HG03460 (cell line): ENCODE data around the gene SLBP.
"Not testable (repeated sequence)": the region's sequence is repeated elsewhere in the genome, so short reads cannot be mapped to it uniquely, and the experiment has no call there.

ENCODE experiments used
- ATAC-seq: cut with Tn5 transposase; IDR thresholded peaks from one replicate; pipeline ENCODE4 v1.9.1; 2021; ENCODE audit not compliant: unreplicated experiment

The SLBP gene

DNA sequence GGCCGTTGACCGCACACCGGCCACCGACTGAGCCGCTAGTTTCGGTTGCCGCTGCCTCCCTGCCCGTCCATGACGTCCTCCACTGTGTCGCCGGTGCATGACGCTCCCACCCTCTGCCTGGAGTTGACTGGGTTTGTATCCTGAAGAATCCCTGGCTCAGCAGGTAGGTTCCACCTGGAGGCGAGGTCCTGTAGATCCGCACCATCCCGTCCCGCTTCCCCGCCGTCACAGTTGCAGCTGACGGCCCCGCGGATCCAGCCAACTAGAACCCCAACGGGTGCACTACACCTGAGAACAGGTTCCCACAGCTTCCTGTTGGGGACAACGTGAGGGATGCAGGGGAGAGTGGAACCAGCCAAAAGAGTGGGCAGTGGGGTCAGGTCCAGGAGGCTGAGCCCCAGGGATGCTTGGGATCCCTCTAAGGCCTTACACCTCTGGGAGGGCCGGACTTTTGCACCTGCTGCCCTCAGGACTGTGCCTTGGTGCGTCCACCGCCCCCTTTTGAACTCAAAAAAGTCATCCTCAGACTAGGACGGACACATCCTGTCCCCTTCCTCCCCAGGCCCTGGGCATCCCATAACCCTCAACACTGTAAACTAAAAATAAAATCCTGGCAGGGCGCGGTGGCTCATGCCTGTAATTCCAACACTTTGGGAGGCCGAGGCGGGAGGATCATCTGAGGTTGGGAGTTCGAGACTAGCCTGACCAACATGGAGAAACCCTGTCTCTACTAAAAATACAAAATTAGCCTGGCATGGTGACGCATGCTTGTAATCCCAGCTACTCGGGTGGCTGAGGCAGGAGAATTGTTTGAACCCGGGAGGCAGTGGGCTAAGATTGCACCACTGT lies 1.1 kb upstream of the SLBP start:
- ATAC-seq = peak; percentile 7

DNA sequence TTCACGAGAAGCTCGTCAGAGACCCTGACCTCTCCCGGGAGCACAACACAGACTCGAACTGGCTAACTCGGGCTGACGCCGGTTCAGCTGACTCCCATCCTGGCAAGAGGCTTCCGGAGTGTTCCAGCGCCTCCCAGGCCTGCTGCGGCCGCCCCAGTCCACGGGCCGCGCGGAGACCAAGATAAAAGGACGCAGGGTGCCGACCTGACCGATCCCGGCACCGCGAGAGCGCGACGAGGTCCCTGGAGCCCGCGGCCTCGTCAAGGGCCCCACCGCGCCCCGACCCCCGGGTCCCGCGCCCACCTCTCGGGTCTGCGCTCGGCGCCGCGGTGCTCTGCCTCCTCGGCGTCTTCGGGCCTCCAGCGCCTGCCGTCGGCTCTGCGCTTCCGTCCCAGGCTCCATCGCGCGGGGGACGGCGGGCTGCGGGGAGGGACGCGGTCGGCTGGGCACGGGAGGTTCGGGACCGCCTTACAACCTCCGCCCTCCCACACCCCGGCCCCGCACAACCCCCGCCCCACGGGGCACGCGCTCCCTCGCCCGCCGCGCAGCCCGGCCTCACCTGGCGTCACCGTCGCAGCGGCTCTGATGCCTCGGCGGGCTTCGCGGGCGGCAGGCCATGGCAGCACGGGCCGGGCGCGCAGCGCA lies 426 bp downstream of the SLBP start:
- ATAC-seq = peak; percentile 13

DNA sequence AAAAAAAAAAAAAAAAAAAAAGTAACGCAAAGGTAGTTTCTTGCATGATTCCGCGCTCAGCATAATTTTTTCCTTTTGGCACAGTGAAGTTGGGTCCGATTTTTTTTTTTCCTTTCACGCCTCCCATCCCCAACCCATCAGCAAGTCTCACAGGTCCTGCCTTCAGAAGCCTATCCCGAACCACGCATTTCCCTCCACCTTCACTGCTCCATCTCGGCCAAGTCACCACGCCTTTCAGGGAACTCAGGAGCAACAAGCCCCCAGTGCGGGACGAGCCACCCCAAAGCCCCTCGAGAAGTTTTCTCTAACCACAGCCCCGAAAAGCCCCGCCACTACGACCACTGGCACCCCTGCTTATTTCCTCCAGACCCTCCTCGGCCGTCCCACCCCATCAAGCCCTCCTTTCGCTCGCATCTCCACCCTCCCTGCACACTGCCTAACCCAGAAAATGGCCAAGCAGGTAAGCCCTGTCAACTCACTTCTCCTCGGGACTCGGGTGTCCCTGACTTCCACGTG lies 1.0 kb downstream of the SLBP start:
- no peak for ATAC-seq

DNA sequence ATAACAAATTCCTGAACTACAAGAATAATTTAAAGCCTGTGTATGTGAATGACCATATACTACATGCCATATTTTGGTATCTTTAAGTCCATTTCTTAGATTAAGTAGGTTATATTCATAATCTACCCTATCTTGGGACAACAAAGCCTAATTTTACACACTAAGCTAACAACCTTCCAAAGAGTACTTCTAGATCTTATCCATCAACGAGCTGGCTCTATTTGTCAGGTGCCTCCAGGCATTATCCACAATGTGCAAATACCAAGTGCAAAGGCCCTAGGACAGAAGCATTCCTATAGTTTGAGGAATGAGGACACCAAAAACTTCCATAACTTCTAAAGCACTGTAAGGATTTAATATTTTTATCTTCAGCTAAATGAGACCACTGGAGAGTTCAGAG lies 3.5 kb downstream of the SLBP start:
- ATAC-seq = no peak

DNA sequence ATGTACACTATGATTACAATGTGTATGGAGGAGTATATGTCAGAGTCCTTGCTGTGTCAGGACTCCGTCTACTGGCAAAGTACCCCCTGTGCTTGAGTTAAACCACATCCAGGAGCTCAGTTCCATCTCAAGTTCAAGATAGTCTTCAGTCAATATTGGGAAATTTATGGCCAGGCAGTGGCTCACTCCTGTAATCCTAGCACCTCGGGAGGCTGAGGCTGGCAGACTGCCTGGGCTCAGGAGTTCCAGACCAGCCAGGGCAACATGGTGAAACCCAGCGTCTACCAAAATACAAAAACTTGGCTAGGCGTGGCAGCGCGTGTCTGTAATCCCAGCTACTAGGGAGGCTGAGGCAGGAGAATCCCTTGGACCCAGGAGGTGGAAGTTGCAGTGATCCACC lies 5.8 kb downstream of the SLBP start:
- ATAC-seq = no peak

DNA sequence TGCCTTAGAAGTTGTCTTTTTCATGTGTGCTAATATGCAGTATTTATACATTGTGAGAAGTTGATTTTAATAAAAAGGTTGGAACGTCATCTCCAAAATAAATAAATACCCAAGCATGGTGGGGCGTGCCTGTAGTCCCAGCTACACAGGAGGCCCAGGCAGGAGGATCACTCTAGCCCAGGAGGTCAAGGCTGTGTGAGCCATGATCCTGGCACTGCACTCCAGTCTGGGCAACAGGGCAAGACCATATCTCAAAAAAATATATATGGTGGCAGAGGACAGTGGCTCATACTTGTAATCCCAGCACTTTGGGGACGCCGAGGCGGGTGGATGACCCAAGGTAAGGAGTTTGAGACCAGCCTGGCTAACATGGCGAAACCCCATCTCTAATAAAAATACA lies 6.4 kb downstream of the SLBP start:
- no peak for ATAC-seq

DNA sequence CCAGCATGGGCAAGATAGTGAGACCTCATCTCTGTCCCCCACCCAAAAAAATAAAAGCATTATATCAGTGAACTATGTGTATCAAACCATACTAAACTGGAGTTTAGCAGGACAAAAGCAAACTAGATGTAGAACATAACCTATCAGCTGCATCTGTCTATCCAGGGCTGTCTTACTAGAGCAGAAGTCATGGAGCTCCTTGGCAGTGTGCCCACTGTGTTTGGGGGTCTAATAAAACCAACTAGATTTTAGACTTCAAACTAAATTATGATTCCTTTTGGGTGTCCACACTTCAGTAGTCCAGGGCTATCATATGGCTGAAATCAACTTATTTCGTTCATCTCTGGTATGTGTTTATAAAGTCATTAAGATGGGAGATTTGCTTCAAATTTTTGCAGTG lies 8.3 kb downstream of the SLBP start:
- ATAC-seq = no peak

DNA sequence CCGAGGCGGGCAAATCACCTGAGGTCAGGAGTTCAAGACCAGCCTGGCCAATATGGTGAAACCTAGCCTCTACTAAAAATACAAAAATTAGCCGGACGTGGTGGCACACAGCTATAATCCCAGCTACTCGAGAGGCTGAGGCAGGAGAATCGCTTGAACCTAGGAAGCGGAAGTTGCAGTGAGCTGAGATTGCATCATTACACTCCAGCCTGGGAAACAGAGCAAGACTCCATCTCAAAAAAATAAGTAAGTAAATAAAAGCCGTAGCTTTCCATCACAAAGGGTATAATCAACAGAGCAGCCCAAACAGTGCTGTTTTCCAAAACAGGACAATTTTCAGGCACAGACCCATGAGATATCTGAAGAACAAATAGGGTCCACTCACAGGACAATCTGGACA lies 10.4 kb downstream of the SLBP start:
- ATAC-seq = not testable (repeated sequence)

DNA sequence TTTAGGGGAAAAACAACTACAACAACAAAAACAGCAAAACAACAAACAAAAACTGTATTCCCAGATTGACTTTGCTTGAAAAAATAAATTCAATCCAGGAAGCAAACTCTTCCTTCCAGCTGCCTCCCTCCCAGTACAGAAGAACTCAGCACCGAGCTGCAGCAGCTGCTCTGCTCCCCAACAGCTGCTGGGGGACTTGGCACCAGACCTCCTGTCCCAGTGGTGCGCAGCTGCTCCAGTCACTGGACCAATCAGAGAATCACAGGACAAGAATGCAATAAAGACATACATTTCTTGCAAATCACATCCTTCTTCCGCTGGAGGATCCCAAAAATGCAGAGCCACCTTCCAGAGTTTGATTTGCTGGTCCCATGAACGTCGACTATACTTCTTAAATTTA lies 16.2 kb downstream of the SLBP start:
- no peak for ATAC-seq

DNA sequence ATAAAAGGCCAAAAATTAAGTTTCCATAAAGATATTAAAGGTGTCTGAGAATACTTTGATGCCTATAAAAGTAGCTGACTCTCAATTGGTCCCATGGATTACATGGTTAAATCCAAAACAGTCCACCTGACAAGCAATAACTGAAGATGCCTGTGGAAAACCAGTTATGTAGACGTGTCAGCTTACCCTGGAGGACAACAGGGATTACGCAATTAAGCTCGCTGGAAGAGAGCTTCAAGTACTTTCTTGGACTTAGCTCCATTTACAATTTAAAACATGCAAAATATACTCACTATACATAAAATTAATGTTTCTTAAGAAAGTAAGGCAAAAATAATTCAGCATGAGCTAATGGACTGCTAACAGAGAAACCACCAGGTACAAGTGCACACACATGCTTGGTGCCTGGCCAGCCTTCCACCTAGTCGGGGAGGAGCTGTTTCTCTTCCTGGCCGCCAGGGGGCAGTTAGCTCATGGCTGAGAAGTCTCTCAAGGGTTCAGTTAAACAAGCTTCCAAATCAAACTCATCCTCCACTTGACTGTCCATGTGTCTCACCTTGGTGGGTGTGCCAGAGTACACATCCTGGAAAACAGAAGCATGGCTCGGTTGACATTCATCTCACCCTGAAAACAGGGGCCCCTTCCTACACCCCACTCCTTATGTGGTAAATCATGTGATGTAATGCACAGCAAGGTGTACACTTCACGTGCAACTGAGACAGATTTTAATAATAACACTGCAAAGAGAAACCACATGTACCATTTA lies 18.8 kb downstream of the SLBP start:
- ATAC-seq = no peak

DNA sequence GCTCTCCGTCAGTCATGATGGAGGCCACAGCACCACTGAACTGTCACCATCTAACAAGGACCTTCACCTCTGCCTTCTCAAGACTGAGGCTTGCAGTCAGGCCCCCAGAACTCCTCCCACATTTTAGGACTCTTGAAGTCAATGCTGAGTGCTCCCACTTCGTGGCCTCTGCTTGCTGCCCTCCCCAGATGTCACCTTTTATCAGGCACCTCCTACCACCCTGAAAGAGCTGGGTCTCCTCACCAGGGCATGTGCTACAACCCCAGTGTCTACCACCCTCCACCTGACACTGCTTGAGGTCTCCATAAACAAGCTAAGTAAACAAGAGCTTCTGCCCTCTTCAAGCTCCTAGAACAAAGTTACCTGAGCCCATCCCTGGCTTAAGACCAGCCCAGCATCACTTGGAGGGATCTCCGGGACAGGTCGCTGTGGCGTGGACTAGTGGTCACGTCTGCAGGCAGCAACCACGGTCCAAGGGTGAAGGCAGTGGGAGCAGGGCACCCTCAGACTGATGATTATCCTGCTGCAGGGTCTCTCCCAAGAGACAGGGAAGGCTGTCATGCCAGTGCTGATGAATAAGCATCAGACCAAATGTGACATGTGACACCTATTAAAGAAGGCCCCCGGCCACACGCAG lies 20.3 kb downstream of the SLBP start:
- ATAC-seq = no peak

DNA sequence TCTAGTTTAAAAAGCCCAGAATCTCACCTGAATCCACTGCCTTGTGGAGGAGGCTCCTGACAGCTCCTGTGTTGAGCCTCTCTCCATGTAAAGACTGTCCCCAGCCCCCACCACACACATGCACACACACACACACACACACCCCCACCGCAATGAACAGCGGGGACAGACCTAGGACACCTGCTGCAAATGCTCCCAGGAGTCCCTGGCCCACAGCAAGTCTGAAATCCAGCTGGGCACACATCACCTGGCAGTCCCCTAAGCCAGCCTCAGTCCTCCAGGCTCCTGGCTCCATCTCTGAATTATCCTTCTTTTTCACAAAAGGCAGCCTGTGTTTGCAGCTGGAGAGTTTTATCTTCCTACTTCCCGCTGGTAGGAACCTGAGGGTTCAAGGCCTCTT lies 21.4 kb downstream of the SLBP start:
- ATAC-seq = no peak

DNA sequence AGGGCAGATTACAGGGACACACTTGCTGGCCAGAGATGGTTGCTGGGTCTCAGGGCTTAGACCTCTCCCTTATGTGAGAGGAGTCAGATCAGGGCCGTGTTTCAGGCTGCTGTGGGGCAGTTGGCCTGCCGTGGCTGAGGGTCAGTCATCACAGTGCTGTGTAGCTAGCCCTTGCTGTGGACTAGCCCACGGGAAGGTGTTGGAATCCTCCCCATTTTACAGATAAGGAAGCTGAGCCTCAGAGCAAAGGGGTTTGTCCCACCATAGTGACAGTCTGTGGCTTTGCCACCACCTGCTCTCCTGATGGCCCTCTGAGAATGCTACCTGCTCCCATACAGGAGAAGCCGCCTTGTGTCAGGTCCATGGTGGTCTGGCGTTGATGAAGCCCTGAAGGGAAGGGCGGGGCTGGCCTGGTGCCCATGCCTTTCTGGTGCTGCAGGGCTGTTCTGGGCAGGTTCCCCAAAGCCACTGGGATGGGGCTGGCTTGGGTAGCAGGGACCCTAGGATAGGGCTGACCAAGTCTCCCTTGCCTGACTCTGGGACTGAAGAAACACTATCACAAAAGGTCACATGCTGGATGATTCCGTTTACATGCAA lies 25.6 kb downstream of the SLBP start:
- no peak for ATAC-seq

DNA sequence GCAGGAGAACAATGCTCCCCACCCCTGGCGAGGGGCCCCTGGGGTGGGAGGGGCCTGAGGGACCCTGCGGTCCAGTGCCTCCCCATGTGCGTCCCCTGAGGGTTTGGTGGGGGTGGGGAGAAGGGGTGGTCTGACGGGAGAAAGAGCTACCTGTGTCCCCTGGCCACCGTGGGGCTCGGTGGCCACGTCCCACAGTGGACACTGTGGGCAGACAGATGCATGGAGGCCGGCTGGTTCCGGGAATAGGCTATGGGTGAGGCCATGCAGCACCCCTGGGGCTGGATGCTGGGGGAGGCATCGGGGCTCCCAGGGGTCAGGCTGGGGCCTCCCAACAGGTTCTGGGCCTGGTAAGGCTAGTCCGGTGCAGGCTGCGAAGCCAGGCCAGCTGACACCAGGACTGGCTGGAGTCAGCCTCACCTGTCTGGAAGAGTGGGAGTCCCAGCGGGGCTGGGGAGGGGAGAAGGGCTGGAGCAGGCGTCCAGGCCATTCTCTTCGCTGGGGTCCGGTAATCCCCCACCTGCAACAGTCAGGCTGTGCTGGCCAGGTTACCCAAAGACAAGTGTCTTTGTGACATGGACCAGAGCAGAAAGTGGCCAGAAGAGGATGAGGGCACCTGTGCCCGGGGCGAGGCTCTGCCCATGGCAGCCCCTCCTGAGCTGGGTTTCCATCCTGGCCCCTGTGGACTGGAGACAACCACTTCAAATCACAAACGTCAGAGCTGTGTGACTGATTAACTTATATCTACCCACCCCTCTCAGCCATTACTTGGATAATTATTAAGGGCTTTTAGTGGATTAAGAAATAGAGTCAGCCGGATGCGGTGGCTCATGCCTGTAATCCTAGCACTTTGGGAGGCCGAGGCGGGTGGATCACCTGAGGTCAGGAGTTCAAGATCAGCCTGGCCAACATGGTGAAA lies 26.6 kb downstream of the SLBP start:
- no peak for ATAC-seq

DNA sequence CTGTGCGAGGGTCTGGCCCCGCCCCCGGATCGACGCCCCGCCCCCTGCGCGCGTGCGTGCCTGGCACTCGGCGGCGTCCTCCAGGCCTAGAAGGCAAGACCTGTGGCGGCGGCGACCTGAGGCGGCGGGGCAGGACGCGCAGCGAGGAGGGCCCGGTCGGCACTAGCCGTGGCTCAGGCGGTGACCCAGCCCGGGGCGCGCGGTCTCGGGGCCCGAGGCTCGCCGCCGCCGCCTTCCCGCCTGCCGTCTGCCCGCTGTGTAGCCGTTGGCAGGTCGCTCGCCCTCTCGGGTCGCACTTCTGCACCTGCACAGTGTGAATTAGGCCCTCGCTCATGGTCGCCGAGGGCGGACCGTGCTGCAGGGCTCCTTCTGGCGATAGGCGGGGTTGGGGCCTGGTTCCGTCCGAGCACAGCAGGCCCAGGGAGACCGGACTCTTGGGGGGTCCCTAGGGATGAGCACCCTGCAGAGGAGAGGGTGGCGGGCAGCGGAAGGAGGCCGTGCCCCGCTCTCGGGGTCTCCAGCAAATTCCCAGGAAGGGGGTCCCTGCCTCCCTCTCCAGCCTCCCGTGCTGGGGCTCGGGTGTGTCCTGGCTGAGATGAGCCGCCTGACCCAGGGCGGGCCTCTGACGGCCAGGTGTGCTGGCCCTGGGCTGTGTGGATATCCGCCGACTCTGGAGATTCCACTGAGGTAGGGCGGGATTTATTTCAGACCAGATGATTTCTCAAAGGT lies 27.4 kb downstream of the SLBP start:
- peak; percentile 6 for ATAC-seq

DNA sequence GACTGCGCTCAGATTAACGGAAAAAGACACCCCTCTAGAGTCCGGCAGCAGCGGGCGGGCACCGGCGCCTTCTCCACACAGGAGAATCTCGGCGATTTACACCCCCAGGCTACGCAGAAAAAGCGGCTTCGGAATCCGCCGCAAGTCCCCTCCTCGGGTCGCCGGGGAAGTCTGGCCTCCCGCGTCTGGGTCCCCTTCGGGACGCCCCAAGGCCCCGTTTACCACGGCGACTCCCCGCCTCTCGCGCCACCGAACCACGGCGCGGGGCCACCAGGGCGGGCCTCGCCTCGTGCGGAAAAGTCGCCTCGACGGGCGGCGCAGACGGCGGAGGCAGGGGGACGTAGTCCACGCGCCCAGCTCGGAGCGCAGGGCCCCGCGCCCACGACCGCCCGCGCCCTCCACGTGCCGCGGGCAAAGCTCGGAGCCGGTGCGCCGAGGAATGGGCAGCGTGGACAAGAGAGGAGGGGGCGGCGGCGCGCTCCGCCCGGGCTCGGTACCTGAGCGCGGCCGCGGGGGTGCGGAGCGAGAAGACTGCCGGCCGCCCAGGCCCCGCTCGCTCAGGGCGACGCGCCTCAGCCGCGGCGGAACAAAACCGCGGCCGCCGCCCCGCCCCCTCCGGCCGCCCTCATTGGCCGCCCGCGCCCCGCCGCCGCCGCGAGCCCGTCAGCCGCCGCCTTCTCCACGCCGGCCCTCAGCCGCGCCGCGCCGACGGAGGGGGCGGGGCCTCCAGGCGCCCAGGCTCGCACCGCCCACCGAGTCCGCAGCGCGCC lies 28.2 kb downstream of the SLBP start, which contains the start of gene FAM53A:
TSS of gene FAM53A (minus strand) at position 578 of the 770 bp plus-strand sequence. CDS start 15,572 bp downstream, outside the sequence.
- ATAC-seq = peak; percentile 88

DNA sequence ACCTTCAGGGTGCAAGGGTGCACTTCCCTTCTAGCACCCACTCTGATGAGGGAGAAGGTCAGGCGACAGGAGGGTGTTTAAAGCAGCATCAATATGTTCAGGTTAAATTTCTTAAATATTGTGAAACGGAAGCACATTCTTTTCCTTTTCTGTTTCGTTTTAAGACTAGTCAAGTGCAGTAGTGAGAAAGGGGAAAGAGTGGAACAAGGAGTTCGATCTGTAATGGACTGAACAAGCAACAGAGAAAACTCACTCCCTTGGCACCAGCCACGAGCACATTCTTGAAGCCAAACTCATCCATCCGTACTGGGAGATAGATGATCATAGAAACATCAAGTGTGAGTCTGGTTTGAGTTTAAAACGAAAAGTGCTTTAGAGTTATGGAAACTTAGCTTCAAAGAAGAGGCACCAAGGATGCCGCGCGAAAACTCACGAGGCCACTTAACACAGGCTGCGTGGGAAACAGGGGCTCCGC lies 28.8 kb downstream of the SLBP start:
- ATAC-seq = no peak

DNA sequence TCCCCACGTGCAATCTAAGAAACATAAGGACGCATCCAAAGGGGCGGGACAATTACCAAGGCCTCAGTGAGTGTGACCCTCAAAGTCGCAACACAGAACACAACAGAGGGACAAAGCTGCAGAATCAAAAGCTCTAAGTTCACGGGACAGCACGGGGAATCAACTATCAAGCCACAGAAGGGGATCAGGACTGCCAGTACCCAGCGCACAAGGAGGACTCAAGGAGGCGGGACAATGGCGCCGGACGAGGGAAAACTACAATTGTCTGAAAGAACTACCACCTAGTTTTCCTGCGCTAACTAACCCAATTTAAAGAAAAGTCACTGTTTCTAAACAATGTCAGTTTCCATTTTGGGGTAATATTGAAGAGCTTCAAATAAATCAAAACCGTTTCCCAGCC lies 29.3 kb downstream of the SLBP start:
- no peak for ATAC-seq
